Peyer's patch (tissue), 4 donors: ENCODE results near the gene MTMR2.

Experiments
- POLR2A ChIP-seq, 2 donors: fragments of 450-650 bp; IDR thresholded peaks; one replicate each; pipeline ENCODE4 v1.5.1; 2017; ENCODE audit warnings: antibody characterized with exemption in 2 of 2, mild to moderate bottlenecking in 2 of 2, moderate library complexity in 2 of 2
- TF ChIP-seq, protein P1 (sequence below), 6 experiments: fragments of 450-650 bp in 4 of 6; fragments of 200-600 bp in 2 of 6; sonication (generic) in 1 of 6; IDR thresholded peaks; one replicate each; pipeline ENCODE4 v1.5.1; 2017 to 2019; ENCODE audit warnings: antibody characterized with exemption in 6 of 6, mild to moderate bottlenecking in 3 of 6, moderate library complexity in 1 of 6

DNA sequence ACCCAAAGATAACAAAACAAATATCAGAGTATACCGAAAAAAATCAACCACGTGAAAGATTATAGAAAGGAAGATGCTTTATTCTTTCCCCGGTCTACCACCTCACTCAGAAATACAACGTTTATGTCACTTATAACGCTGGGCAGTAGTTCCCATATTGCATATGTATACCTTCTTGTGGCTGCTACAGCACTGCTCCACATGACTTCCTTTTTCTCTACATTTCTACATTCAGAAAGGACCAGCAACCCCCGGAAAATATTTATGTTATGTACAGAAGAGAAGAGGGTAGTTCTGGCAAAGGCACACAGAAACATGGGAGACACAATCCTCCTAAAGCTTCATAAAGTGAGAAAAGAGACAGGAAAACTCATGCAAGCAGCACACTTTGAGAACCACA, 56.8 kb downstream of the MTMR2 start:
- no peak for TF ChIP-seq POLR2A (IDR thresholded peaks at IDR 0.05)
- TF ChIP-seq, protein P1, sequence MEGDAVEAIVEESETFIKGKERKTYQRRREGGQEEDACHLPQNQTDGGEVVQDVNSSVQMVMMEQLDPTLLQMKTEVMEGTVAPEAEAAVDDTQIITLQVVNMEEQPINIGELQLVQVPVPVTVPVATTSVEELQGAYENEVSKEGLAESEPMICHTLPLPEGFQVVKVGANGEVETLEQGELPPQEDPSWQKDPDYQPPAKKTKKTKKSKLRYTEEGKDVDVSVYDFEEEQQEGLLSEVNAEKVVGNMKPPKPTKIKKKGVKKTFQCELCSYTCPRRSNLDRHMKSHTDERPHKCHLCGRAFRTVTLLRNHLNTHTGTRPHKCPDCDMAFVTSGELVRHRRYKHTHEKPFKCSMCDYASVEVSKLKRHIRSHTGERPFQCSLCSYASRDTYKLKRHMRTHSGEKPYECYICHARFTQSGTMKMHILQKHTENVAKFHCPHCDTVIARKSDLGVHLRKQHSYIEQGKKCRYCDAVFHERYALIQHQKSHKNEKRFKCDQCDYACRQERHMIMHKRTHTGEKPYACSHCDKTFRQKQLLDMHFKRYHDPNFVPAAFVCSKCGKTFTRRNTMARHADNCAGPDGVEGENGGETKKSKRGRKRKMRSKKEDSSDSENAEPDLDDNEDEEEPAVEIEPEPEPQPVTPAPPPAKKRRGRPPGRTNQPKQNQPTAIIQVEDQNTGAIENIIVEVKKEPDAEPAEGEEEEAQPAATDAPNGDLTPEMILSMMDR (IDR thresholded peaks at IDR 0.05), result no peak
